ENCODE measurements around the gene RALY. TPM values are rescaled to one million over a fixed set of nuclear protein-coding genes. Genes with fewer than 3 reads are reported as not detected.

RALY gene
- total RNA-seq, 2 experiments from 2014 or later: 136 to 163 TPM

DNA sequence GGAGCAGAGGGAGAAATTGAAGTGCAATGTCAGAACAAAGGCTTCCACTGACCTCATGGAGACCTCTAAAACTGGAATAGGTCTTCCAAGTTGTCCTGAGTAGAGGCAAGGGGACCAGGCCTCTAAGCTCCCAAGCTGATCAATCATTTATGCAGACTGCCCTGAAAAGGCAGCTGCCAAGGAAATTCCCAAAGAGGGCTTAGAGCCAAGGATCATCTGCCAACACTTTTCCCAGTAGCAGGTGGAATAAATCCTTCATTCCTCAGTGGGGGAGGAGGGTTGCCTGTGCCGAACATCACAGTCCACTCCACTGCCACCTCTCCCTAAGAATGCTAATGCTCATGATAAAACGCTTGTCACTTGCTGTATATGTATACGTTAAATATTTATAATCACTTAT, 29.3 kb upstream of the RALY start:
- no peak for DNase-seq (ENCODE audit: low spot score)
- H3K4me2 ChIP-seq (ENCODE audit: low read length): no peak overlapping the region
- no TSS peak for BruUV-seq (replicated peaks)
- H3K4me1 ChIP-seq (ENCODE audit: insufficient read depth, low read length, poor library complexity, severe bottlenecking): no peaks in the 10 kb centered on the region
- no peak overlapping the region for H2AFZ ChIP-seq (ENCODE audit: low read length)
- no peak overlapping the region for H3K27ac ChIP-seq (ENCODE audit: low read depth, low read length, poor library complexity, severe bottlenecking)
- no peaks in the 10 kb centered on the region for H3K9me2 ChIP-seq (ENCODE audit: insufficient read depth, low read length)
- intact Hi-C loops (cut with micrococcal nuclease; ENCODE audit: unreplicated experiment): no loop called here
- no peak for TF ChIP-seq EZH2phosphoT487 (IDR thresholded peaks at IDR 0.05; ENCODE audit: borderline replicate concordance, low read depth, low read length)
- no peak for TF ChIP-seq CTCF (conservative IDR thresholded peaks at IDR 0.05; ENCODE audit: low read length)
- H3K9me3 ChIP-seq (ENCODE audit: low read length): no peaks in the 10 kb centered on the region
- no peaks in the 10 kb centered on the region for H3K36me3 ChIP-seq (ENCODE audit: insufficient read depth, low read length)
- no peak overlapping the region for H3K4me3 ChIP-seq (ENCODE audit: low read depth, low read length, poor library complexity, severe bottlenecking)
- ChIA-PET POLR2A (no interaction called here), CTCF (ENCODE audit: unreplicated experiment) (no interaction called here)
- H3K79me2 ChIP-seq (ENCODE audit: insufficient read depth, low read depth, low read length): no peaks in the 10 kb centered on the region
- no peaks in the 10 kb centered on the region for H4K20me1 ChIP-seq (ENCODE audit: insufficient read depth, low read length)

DNA sequence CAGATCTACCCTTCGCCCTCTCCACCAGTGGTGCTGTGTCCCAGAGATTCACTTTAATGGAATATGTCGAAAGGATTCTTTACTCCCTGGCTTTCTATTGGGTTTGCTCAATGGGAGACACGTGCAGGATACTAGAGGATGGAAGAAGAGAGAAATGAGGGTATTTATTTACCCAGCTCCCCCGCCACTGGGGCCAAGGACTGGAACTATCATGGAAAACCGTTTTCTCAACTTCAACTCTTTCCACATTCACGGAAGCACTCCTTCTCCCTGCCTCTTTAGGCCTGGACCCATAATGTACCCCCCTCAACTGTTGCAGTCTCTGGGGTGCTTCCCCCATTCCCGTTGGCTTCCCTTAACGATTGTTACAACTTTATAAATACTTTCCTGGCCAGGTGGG, 26.6 kb upstream of the RALY start:
- Histone ChIP-seq H3K4me3 (ENCODE audit: low read depth, low read length, poor library complexity, severe bottlenecking) (no peak overlapping the region), H3K9me3 (ENCODE audit: low read length) (no peaks in the 10 kb centered on the region), H3K79me2 (ENCODE audit: insufficient read depth, low read depth, low read length) (no peaks in the 10 kb centered on the region), H3K4me2 (ENCODE audit: low read length) (no peak overlapping the region), H2AFZ (ENCODE audit: low read length) (no peak overlapping the region), H4K20me1 (ENCODE audit: insufficient read depth, low read length) (no peaks in the 10 kb centered on the region), H3K4me1 (ENCODE audit: insufficient read depth, low read length, poor library complexity, severe bottlenecking) (no peaks in the 10 kb centered on the region), H3K36me3 (ENCODE audit: insufficient read depth, low read length) (no peaks in the 10 kb centered on the region), H3K9me2 (ENCODE audit: insufficient read depth, low read length) (no peaks in the 10 kb centered on the region), H3K27ac (ENCODE audit: low read depth, low read length, poor library complexity, severe bottlenecking) (no peak overlapping the region)
- ChIA-PET CTCF (ENCODE audit: unreplicated experiment) (no interaction called here), POLR2A (interaction anchor here (1.0 kb wide), 1 partner anchor 48 kb away, joined by 6 read pairs; no protein-coding TSS in a partner anchor)
- no peak for DNase-seq (ENCODE audit: low spot score)
- BruUV-seq (replicated peaks): no TSS peak
- intact Hi-C loops (cut with micrococcal nuclease; ENCODE audit: unreplicated experiment): no loop called here
- TF ChIP-seq EZH2phosphoT487 (IDR thresholded peaks at IDR 0.05; ENCODE audit: borderline replicate concordance, low read depth, low read length) (no peak), CTCF (conservative IDR thresholded peaks at IDR 0.05; ENCODE audit: low read length) (no peak)

GRCh38 chr20:33969563-33969962, 24.1 kb upstream of the RALY start:
- Histone ChIP-seq H3K9me3 (ENCODE audit: low read length) (no peaks in the 10 kb centered on the region), H3K4me2 (ENCODE audit: low read length) (no peak overlapping the region), H3K9me2 (ENCODE audit: insufficient read depth, low read length) (no peaks in the 10 kb centered on the region), H3K4me1 (ENCODE audit: insufficient read depth, low read length, poor library complexity, severe bottlenecking) (no peaks in the 10 kb centered on the region), H3K27ac (ENCODE audit: low read depth, low read length, poor library complexity, severe bottlenecking) (no peak overlapping the region), H3K36me3 (ENCODE audit: insufficient read depth, low read length) (no peaks in the 10 kb centered on the region), H2AFZ (ENCODE audit: low read length) (no peak overlapping the region), H4K20me1 (ENCODE audit: insufficient read depth, low read length) (no peaks in the 10 kb centered on the region), H3K79me2 (ENCODE audit: insufficient read depth, low read depth, low read length) (no peaks in the 10 kb centered on the region), H3K4me3 (ENCODE audit: low read depth, low read length, poor library complexity, severe bottlenecking) (no peak overlapping the region)
- DNase-seq (ENCODE audit: low spot score): no peak
- ChIA-PET CTCF (ENCODE audit: unreplicated experiment) (no interaction called here), POLR2A (interaction anchor here (0.6 to 0.9 kb wide), 3 partner anchors 16 to 1605 kb away, joined by 3 to 4 read pairs (median 3); no protein-coding TSS in a partner anchor)
- TF ChIP-seq CTCF (conservative IDR thresholded peaks at IDR 0.05; ENCODE audit: low read length) (no peak), EZH2phosphoT487 (IDR thresholded peaks at IDR 0.05; ENCODE audit: borderline replicate concordance, low read depth, low read length) (no peak)
- intact Hi-C loops (cut with micrococcal nuclease; ENCODE audit: unreplicated experiment): no loop called here
- BruUV-seq (replicated peaks): no TSS peak
